Stimulated activated CD4-positive, alpha-beta T cell treated with anti-CD3 and anti-CD28 coated beads, Interleukin-1b, Interleukin-23, amount 100 ng/mL, for 48 hours (primary cell): ENCODE results near the gene MARCHF9.

Experiments used
- DNase-seq: peaks from one replicate; pipeline ENCODE4 v3.0.0-alpha.2; 2020

MARCHF9 gene

GRCh38 chr12:57755454-57756372 lies 810 bp downstream of the MARCHF9 start:
- DNase-seq: no peak

- DNase-seq: peak; percentile 73
Measured at GRCh38 chr12:57756406-57757341, 1.8 kb downstream of the MARCHF9 start.

GRCh38 chr12:57757771-57758170 lies 2.9 kb downstream of the MARCHF9 start:
- no peak for DNase-seq

- no peak for DNase-seq
Measured at GRCh38 chr12:57758552-57759359, 3.9 kb downstream of the MARCHF9 start.

GRCh38 chr12:57759360-57759980 lies 4.6 kb downstream of the MARCHF9 start:
- DNase-seq: no peak

- no peak for DNase-seq
Measured at GRCh38 chr12:57760347-57760982, 5.6 kb downstream of the MARCHF9 start.

- DNase-seq: no peak
Measured at GRCh38 chr12:57761391-57761998, 6.6 kb downstream of the MARCHF9 start.

GRCh38 chr12:57762463-57762862 lies 7.6 kb downstream of the MARCHF9 start:
- no peak for DNase-seq

GRCh38 chr12:57763881-57764661 lies 9.2 kb downstream of the MARCHF9 start:
- DNase-seq: no peak

- peak; percentile 49 for DNase-seq
Measured at GRCh38 chr12:57764662-57765002, 9.7 kb downstream of the MARCHF9 start.

- peak; percentile 68 for DNase-seq
Measured at GRCh38 chr12:57765003-57765697, 10.2 kb downstream of the MARCHF9 start.

GRCh38 chr12:57765698-57766463 lies 11.0 kb downstream of the MARCHF9 start:
- DNase-seq: peak; percentile 17

GRCh38 chr12:57766464-57767304 lies 11.8 kb downstream of the MARCHF9 start, which contains the start of gene CYP27B1:
TSS of gene CYP27B1 (minus strand) at chr12:57767078. CDS start at chr12:57767041, 37 bp downstream.
- DNase-seq: no peak

- DNase-seq: no peak
Measured at GRCh38 chr12:57767305-57767698, 12.4 kb downstream of the MARCHF9 start.

- no peak for DNase-seq
Measured at GRCh38 chr12:57767876-57768275, 13.0 kb downstream of the MARCHF9 start.

- no peak for DNase-seq
Measured at GRCh38 chr12:57769594-57769993, 14.7 kb downstream of the MARCHF9 start.

- DNase-seq: no peak
Measured at GRCh38 chr12:57770734-57771133, 15.8 kb downstream of the MARCHF9 start.
